ENCODE results near the gene PMEPA1. TPM values are rescaled to one million over a fixed set of nuclear protein-coding genes. Genes with fewer than 3 reads are reported as not detected.

Gene PMEPA1
- total RNA-seq, 1 donor, result 0.86 TPM

GRCh38 chr20:57693002-57693582, 16.7 kb downstream of the PMEPA1 start:
- no peak for TF ChIP-seq CTCF (IDR thresholded peaks at IDR 0.05; ENCODE audit: insufficient read depth, low read depth, low read length)
- DNase-seq (ENCODE audit: low read depth), result no peak
- no peak overlapping the region for H3K4me3 ChIP-seq (ENCODE audit: low read depth, low read length)

GRCh38 chr20:57692393-57692792, 17.4 kb downstream of the PMEPA1 start:
- no peak for TF ChIP-seq CTCF (IDR thresholded peaks at IDR 0.05; ENCODE audit: insufficient read depth, low read depth, low read length)
- no peak overlapping the region for H3K4me3 ChIP-seq (ENCODE audit: low read depth, low read length)
- no peak for DNase-seq (ENCODE audit: low read depth)

GRCh38 chr20:57691699-57692098, 18.1 kb downstream of the PMEPA1 start:
- H3K4me3 ChIP-seq (ENCODE audit: low read depth, low read length), result no peak overlapping the region
- no peak for DNase-seq (ENCODE audit: low read depth)

GRCh38 chr20:57690525-57690924, 19.3 kb downstream of the PMEPA1 start:
- no peak for TF ChIP-seq CTCF (IDR thresholded peaks at IDR 0.05; ENCODE audit: insufficient read depth, low read depth, low read length)
- DNase-seq (ENCODE audit: low read depth), result no peak
- H3K4me3 ChIP-seq (ENCODE audit: low read depth, low read length), result no peak overlapping the region

More at GRCh38 chr20:57691699-57692098, 18.1 kb downstream of the PMEPA1 start:
- no peak for TF ChIP-seq CTCF (IDR thresholded peaks at IDR 0.05; ENCODE audit: insufficient read depth, low read depth, low read length)

GRCh38 chr20:57689745-57690481, 19.9 kb downstream of the PMEPA1 start:
- no peak overlapping the region for H3K4me3 ChIP-seq (ENCODE audit: low read depth, low read length)
- DNase-seq (ENCODE audit: low read depth), result no peak

GRCh38 chr20:57688864-57689263, 21.0 kb downstream of the PMEPA1 start:
- no peak for DNase-seq (ENCODE audit: low read depth)
- no peak for TF ChIP-seq CTCF (IDR thresholded peaks at IDR 0.05; ENCODE audit: insufficient read depth, low read depth, low read length)
- H3K4me3 ChIP-seq (ENCODE audit: low read depth, low read length), result no peak overlapping the region

More at GRCh38 chr20:57689745-57690481, 19.9 kb downstream of the PMEPA1 start:
- TF ChIP-seq CTCF (IDR thresholded peaks at IDR 0.05; ENCODE audit: insufficient read depth, low read depth, low read length), result no peak

Data from fibroblast of villous mesenchyme (primary cell).